Stimulated activated CD8-positive, alpha-beta memory T cell treated with anti-CD3 and anti-CD28 coated beads, Interleukin-7, amount 100 ng/mL, for 24 hours (primary cell): ENCODE measurements around the gene SLC26A2.
"Not testable (repeated sequence)": the region's sequence is repeated elsewhere in the genome, so short reads cannot be mapped to it uniquely, and the experiment has no call there.

ENCODE experiments used
- DNase-seq: peaks from one replicate; pipeline ENCODE4 v3.0.0-alpha.2; 2020; ENCODE audit warnings: low read depth

The SLC26A2 gene

DNA sequence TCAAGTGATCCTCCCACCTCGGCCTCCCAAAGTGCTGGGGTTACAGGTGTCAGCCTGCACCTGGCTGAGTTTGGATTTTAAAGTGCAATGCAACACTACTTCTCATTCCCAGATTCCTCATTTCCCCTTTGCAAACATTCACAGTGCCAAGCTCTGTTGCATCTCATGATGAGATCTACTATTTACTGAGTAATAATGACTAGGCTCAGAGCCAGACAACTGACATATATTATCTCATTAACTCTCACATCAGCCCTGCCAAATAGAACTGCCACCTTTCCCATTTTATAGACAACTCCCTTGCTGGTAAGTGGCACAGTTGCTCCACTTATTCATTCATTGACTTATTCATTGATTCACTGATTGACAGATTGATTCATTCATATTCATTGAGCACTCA, 22.9 kb upstream of the SLC26A2 start:
- no peak for DNase-seq

DNA sequence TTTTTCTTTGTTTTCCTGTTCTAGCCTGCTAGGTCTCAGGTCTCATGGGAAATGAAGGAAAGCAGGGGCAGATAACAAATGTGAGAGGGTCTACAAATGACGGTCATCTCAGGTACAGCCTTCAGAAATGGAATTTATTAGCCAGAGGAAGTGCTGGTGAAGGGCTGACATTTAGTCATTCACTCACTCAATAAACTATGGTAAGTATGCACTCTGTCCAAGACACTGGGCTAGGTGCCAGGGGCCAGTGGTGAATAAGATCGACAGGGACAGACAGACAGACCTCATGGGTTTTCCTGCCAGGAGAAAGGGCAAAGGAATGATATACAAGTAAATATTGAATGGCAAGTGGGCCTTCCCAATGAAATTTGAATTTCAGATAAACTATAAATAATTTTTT, 22.3 kb upstream of the SLC26A2 start:
- no peak for DNase-seq

DNA sequence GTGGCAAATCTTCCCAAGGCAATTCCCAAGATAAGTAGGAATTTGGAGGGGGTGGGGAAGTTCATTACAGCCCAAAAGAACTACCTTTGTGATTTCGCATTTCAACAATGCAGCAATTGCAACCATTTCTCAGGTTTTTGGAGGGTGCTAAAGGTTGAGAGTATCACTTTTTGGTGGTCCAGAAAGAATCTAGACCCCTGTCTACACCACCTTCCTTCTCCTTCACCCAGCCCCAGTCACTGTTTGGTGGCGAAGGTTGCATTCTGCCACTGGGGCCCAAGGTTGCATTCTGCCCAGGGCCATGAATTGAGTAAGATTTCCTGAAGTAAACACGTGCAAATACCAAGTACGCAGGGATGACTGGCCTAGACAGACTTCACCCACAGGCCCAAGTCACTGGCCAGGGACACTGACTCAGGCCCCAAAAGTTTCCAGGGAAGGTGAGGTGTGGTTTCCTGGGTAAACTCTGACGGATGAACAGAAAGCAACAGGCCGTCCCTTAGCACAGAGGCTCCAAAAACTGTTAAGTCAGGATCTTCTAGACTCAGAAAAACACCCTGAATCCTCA, 21.7 kb upstream of the SLC26A2 start:
- DNase-seq: no peak

DNA sequence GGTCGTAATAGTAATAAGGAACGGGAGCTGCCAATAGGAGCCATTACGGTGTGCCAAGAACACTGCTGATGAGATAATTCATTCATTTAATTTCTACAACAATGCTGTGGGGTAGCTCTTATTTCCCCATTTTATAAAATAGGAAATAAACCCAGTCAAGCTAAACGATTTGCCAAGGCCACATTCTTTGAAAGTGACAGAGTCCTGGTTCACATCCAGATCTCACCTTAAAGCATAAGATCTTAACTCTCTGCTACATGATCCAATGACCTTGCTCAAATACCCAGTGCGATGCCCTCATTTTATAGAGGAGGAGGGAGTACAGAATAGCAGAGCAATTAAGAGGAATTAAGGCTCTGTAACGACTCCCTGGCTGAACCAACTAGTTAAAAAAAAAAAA, 21.0 kb upstream of the SLC26A2 start:
- DNase-seq: no peak

DNA sequence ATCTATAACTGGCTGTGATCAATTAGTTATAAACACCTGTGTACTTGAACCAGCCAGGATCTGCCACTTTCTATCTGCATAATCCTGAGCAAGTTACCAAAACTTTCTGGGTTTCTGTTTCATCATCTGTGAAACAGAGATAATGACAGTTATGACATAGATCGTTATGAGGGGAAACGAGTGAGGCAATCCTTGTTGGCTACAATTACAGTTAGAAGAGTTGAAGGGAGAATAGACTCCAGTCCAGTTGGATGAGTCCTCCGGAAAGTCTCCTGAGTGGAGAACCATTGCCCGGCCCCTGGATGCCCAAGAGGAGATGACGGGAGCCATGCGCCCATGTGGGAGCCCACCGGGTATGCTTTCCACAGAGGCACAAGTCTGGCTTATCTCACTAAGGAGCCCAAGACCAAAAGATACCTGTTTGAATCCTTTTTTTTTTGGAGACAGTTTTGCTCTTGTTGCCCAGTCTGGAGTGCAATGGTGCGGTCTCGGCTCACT, 20.4 kb upstream of the SLC26A2 start:
- no peak for DNase-seq

DNA sequence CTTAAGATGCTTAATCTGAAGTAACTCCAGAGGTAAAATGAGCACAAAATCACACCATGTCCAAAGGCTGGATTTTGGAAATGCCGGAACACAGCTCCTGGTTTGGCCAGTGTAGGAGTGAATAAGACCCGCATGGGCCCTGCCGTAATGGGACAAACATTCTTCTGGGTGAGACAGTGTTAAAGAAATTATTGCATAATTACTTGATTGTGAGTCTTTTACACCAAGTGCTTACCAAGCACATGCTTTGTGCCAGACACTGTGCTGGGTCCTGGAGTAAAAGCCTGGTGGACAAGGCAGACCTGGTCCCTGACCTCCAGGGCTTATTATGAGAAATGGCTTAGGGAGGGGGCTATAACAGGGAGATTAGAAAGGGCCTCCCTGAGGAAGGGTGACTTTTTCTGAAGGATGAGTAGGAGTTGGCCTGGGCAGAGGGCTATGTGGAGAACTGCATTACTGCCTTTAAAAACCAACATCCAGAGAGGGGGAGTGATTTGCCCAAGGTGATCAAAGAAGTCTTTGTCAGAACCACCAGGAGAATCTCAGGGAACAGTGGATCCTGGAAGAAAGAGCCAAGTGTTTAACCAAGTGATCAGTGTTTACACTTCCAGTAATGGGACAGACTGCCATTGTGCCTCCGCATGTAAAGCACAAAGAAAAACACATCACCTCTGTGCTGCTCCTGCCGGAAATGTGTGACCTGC, 19.5 kb upstream of the SLC26A2 start:
- no peak for DNase-seq

DNA sequence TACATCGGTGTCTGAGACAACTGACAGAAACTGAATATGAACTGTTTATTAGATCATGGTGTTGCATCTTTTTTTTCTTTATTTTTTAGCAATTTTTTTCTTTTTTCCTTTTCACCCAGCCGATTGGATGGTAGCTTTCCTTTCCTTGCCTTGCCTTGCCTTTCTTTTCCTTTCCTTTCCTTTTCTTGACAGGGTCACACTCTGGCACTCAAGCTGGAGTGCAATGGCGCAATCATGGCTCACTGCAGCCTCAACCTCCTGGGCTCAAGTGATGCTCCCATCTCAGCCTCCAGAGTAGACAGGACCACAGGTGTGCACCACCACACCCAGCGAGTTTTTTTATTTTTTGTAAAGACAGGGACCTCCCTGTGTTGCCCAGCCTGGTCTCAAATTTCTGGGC, 18.8 kb upstream of the SLC26A2 start:
- DNase-seq: no peak

DNA sequence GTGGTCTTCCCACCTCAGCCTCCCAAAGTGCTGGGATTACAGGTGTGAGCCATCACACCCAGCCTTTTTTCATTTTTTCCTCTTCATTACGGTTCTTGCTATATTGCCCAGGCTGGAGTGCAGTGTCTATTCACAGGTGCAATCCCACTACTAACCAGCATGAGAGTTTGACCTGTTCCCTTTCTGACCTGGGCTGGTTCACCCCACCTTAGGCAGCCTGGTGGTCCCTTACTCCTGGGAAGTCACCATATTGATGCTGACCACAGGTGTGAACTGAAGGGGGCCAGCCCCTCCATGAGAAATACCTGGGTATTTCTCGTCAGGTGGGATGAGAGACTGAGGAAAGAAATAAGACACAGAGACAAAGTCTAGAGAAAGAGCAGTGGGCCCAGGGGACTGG, 18.4 kb upstream of the SLC26A2 start:
- DNase-seq: no peak

DNA sequence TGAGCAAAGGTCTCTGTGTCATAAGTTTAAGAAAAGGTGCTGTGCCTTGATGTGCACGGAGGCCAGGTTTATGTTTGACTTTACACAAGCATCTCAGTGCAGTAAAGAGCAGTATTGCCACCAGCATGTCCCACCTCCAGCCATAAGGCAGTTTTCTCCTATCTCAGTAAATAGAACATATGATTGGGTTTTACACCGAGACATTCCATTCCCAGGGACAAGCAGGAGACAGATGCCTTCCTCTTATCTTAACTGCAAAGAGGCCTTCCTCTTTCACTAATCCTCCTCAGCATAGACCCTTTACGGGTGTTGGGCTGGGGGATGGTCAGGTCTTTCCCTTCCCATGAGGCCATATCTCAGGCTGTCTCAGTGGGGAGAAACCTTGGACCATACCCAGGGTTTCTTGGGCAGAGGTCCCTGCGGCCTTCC, 17.8 kb upstream of the SLC26A2 start:
- DNase-seq: not testable (repeated sequence)

DNA sequence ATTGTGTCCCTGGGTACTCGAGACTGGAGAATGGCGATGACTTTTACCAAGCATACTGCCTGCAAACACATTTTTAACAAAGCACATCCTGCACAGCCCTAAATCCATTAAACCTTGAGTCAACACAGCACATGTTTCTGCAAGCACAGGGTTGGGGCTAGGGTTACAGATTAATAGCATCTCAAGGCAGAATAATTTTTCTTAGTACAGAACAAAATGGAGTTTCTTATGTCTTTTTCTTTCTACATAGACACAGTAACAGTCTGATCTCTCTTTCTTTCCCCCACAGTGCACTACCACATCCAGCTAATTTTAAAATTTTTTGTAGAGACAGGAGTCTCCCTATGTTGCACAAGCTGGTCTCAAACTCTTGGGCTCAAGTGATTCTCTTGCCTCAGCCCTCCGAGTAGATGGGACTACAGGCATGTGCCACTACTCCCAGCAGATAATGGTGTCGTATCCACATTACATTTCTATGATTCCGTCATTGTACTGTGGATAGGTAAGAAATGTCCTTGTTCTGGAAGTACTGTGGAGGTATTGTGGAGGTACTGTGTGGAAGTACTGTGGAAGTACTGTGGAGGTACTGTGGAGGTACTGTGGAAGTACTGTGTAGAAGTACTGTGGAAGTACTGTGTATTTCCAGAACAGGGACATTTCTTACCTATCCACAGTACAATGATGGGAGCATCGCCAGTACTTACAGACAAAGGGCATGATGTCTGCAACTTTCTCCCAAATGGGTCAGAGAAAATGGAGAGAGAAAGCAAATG, 17.2 kb upstream of the SLC26A2 start:
- not testable (repeated sequence) for DNase-seq

DNA sequence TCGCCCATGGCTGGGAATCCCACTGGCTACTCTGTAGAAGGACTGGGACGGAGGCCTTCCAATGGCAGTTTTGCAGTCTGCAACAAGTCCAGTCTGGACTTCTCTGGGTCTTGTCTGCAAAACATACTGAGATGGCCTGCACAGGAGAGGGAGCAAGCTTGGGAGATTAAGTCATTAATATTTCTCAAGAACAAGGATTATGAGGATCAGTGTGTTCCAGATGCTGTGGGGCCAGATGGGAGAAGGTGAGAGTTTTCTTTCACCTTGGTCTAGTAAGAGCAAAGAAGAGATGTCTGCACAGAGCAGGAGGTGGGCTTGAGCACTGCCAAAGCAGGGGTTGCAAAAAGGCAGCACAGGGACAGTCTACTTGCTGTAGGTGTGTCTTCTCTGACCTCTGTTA, 15.9 kb upstream of the SLC26A2 start, which contains the start of gene PDE6A:
PDE6A (minus strand) TSS at position 128 of the 400 bp plus-strand sequence; CDS start at position 8, 120 bp downstream.
- DNase-seq: no peak

DNA sequence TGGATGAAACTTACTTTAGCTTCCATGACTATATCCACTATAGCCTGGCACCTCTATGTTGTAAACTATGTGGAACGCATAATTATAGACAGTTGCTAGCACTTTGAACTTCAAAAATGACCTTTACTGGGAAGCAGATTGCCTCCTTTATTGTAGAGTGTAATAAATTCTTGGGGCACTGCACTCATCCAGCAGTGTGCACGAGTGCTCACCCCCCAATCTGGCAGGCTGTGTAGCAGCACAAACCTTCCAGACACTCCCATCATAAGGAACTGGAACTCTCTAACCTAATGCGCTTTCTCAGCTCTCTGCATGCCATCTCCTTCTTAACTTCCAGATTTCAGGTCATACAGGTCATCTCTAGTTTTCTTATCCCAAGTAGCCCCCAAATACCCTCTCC, 14.4 kb upstream of the SLC26A2 start:
- no peak for DNase-seq

DNA sequence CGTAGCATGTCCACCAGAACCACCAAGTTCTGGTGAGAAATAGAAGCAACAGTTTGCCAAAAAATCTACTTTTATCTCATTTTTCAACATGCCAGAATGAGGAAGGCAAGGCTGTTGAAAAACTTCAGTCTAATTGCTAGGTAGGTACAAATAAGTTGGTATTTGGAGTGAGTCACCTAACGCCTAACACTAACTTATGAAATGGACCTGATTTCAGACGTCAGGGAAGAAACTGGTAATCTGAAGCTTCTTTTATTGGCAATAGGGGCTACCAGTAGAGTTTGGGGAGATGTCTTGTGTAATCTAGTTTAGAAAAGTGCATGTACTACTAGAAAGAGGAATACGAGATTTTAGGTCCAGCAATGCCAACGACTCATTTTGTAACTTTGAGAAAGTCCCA, 11.6 kb upstream of the SLC26A2 start:
- DNase-seq: no peak

DNA sequence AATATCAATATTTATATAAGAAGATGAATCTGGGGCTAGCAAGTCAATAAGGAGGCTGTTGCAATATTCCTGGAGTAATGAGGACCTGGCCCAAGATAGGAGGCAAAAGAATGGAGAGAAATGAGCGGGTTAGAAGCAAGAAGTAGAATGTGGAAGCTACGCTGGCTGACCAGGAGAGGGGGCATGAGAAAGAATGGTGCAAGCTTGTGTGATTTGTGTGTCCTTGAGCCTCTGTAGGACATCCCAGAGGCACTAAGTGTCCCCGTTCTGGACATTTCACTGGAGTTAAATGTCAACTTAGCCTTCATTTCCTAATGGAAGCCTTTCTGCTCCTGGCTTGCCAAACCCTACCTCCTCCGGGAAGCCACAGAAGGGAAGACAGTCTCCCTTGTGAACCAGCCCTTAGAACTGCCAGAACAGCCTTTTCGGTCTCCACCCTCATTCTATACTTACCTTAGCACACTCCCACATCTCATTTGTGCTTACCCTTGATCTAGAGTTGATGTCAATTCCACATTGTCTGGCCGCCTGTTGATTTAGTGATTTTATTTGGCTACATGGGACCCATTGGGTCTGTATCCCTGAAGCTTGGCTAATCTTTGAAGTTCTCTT, 9.3 kb upstream of the SLC26A2 start:
- no peak for DNase-seq

DNA sequence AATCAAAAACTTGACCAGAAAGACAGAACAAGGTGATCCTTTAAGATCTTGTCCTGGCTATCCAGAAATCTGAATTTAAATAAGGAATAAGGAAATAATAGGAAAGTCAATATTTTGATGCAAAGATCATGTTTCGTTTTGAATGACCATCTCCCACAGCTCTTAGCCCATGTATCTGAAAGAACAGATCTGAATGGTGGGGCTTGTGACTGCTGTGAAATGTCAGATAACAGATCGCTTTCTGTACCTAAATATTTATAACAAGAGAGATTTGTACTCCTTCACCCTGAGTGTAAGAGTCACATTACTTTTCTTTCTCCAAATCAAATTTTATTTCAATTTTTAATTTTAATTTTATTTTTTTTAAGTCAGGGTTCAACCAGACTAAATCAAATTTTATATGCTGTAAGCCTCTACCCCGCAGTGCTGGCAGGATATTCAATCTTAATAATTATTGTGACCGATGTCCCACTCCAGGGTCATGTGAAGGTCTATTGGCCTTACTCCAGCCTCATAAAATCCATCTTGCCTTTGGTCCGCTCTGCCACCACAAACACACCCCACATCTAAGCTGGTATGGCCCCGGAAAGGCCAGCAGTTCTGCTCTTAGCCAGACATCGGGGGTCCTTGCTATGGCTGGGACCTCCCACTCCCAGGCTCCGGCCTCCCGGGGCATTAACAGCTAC, 7.0 kb upstream of the SLC26A2 start:
- no peak for DNase-seq

DNA sequence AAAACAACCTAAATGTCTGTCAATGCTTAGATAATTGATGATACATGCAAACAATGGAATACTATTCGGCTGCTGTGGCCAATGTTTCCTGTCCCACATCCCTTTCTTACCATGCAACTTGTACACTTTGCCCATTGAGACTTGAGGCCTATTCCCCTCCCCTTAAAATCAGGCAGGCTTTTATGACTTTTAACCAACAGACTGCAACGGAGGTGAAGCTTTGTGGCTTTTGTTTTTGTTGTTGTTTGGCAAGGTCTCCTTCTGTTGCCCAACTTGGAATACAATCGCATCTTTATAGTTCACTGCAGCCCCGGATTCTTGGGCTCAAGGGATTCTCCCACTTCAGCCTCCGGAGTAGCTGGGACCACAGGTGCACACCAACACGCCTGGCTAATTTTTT, 5.8 kb upstream of the SLC26A2 start:
- DNase-seq: no peak

DNA sequence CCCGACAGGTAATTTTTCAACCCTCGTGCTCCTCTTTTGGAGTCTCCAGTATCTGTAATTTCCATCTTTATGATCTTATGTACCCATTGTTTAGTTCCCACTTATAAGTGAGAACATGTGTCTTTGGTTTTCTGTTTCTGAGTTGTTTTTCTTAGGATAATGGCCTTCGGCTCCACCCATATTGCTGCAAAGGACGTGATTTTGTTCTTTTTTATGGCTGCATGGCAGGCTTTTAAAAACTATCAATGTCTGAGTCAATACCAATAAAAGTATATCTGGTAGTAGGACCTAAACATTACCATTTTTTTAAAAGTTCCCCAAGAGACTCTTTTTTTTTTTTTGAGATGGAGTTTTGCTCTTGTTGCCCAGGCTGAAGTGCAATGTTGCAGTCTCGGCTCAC, 3.9 kb upstream of the SLC26A2 start:
- DNase-seq: no peak

DNA sequence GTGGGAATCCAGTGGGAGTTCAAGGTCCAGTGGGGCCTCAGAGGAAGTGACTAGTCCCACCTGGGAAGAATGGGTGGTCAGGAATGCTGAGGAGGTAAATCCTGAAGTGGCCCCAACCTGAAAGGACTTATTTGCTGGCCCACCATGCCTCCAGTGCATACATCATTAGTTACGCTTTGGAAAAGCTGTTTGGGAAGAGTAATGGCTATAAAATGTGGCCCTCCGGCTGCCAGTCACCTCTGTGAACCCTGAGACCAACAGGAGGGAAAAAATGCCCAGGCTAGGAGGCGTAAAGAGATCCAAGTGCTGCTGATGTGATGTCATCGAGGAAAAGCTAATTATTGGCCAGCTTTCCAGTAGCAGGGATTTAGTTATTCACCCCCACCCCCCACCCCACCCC, 2.7 kb upstream of the SLC26A2 start:
- DNase-seq: no peak

DNA sequence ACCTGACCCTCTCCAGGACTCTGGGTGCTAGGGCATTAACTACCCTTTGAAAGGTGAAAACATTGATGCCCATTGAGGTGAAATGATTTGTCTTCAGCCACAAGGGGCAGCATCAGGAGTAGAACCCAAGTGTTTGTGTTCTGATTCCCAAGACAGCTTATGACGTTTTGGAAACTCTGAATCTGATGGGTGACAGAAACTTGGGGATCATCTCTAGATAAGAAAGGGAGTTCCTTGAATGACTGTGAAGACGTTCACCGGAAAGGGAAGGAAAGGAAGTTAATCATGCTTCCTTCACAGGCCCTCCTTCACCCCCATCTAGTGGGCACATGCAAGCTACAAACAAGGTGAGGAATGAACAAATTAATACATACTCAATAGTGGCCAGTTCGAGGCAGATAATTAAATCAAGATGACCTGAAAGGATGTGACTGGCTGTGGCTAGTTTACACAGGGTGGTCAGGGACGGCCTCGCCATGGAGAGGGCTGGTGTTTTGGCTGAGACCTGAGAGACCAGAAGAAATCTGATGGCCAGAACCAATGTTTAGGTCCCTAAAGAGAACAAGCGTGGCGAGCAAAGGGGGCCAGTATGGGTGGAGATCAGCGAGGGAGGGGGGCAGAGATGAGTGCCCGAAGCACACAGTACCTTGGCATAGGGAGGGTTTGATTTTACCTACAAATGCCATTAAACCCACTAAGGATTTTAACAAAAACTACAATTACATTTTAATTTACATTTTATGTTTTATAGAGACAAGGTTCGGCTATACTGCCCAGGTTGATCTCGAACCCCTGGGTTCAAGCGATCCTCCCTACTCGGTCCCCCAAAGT, 937 bp upstream of the SLC26A2 start:
- no peak for DNase-seq

DNA sequence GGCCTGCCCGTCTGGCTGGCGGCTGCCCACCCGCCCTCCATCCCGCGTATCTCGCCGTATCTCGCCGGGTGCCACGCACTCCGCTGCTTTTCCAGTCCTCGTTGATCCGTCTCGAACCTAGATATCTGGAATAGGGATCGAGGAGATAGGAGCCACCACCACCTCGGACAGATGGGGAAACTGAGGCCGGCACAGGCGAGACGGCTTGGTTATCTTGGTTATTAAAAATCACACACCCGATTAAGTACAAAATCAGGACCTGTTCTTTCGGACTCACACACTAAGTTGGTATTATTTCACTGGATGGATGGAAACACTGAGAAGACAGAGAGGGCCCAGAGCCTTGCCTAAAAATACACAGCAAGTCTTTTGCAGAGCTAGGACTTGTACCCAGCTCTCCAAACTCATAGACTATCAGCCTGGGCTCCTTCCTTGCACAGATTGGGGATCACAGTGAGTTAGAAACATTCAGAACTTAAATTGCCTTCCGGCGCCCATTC, 678 bp downstream of the SLC26A2 start:
- DNase-seq: no peak

DNA sequence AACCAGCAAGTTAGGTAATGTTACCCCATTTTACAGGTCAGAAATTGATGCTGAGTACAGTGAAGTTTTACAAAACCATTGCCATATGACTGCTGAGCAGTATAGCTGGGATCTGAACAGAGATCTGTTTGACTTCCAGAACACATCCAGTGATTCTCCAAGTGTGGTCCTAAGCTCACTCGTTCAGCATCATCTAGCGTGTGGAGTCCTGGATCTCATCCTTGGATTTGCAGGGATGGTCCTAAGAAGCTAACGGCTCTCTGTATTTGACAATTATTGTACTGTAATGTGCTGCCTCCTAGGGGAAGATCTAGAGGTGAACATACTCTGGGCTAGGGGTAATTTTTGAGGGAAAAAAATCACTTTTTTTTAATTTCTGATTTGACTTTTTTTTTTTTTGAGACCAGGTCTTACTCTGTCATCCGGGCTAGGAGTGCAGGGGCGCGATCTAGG, 1.4 kb downstream of the SLC26A2 start:
- no peak for DNase-seq
